Caco-2 (cell line): ENCODE data around the gene OR10J5. TPM values are rescaled to one million over a fixed set of nuclear protein-coding genes. Genes with fewer than 3 reads are reported as not detected.
"Not testable (repeated sequence)": the region's sequence is repeated elsewhere in the genome, so short reads cannot be mapped to it uniquely, and the experiment has no call there.

Experiments
- BruUV-seq: library from RNA; stranded (reverse); fragments of 400-500 nt; replicated peaks from 2 replicates; lab custom pipeline; 2021; lab: Mats Ljungman, UMichigan
- CTCF ChIA-PET: fragments of 300-600 bp; sonication (Branson Sonifier 250); formaldehyde crosslinking; loops from one replicate; lab custom pipeline; 2022; ENCODE audit warnings: antibody characterized with exemption; lab: Charles Lee
- POLR2A ChIA-PET: fragments of 300-600 bp; sonication (Branson Sonifier 250); formaldehyde crosslinking; loops from one replicate; lab custom pipeline; 2022; ENCODE audit warnings: antibody characterized with exemption; lab: Charles Lee
- DNase-seq, 2 experiments: peaks; one replicate each; pipeline versions ENCODE4 v3.0.0 to v3.0.0-alpha.2; 2020 to 2022
- H3K27me3 ChIP-seq: replicated peaks from 2 replicates; pipeline ENCODE4 v1.6.0; 2011; ENCODE audit warnings: low read length; ENCODE audit not compliant: control insufficient read depth, insufficient read depth
- H3K36me3 ChIP-seq: 2 replicates; pipeline ENCODE4 v1.5.1; 2011; ENCODE audit warnings: low read length; ENCODE audit not compliant: control insufficient read depth, insufficient read depth
- H3K4me1 ChIP-seq: fragments of 250-450 bp; sonication (Bioruptor Pico); 2 replicates; pipeline ENCODE4 v1.5.1; 2020; ENCODE audit warnings: mild to moderate bottlenecking
- H3K4me3 ChIP-seq: 2 replicates; pipeline ENCODE4 v1.5.1; 2011; ENCODE audit warnings: low read depth, mild to moderate bottlenecking, control low read depth, low read length
- H3K9me3 ChIP-seq: fragments of 250-450 bp; sonication (Bioruptor Pico); 2 replicates; pipeline ENCODE4 v1.5.1; 2020; ENCODE audit warnings: mild to moderate bottlenecking, moderate library complexity
- H3K27ac Mint-ChIP-seq: one replicate; pipeline ENCODE4 v1.8.0; 2022; ENCODE audit warnings: mixed read lengths; ENCODE audit not compliant: unreplicated experiment
- H3K27me3 Mint-ChIP-seq: one replicate; pipeline ENCODE4 v1.8.0; 2022; ENCODE audit warnings: mixed read lengths; ENCODE audit not compliant: insufficient read depth, unreplicated experiment
- H3K36me3 Mint-ChIP-seq: one replicate; pipeline ENCODE4 v1.8.0; 2022; ENCODE audit warnings: mild to moderate bottlenecking, mixed read lengths; ENCODE audit not compliant: insufficient read depth, unreplicated experiment
- H3K4me1 Mint-ChIP-seq: one replicate; pipeline ENCODE4 v1.8.0; 2022; ENCODE audit warnings: low read depth, mixed read lengths; ENCODE audit not compliant: unreplicated experiment
- H3K4me3 Mint-ChIP-seq: one replicate; pipeline ENCODE4 v1.8.0; 2022; ENCODE audit warnings: mild to moderate bottlenecking, moderate library complexity, mixed read lengths; ENCODE audit not compliant: unreplicated experiment
- H3K9me3 Mint-ChIP-seq: one replicate; pipeline ENCODE4 v1.8.0; 2022; ENCODE audit warnings: mixed read lengths; ENCODE audit not compliant: unreplicated experiment
- CTCF ChIP-seq, 2 experiments: fragments of 200-600 bp in 1 of 2; IDR thresholded peaks; 1 replicate in 1 of 2; 2 replicates in 1 of 2; pipeline versions ENCODE4 v1.5.1 to v1.8.0; 2011 to 2022; ENCODE audit warnings: antibody characterized with exemption in 1 of 2, control low read depth in 1 of 2, inconsistent platforms in 1 of 2, low read depth in 1 of 2, low read length in 1 of 2, mild to moderate bottlenecking in 1 of 2, moderate library complexity in 1 of 2; ENCODE audit not compliant: insufficient read depth in 1 of 2, severe bottlenecking in 1 of 2, unreplicated experiment in 1 of 2
- intact Hi-C: fragments of 100-400 bp; cut with micrococcal nuclease; formaldehyde crosslinking; loops from one replicate; pipeline ENCODE4 v1.10.0; 2022; ENCODE audit not compliant: unreplicated experiment
- total RNA-seq: library from RNA; stranded (reverse); gene quantifications from 2 replicates; pipeline ENCODE4 v1.2.3, GENCODE V29; 2022

Gene OR10J5
- total RNA-seq, 1 experiment from 2014 or later, result not detected

- Histone ChIP-seq H3K36me3 (no peaks in the 10 kb centered on the region), H3K9me3 (no peaks in the 10 kb centered on the region), H3K4me3 (no peak overlapping the region), H3K27me3 (no peaks in the 10 kb centered on the region), H3K4me1 (no peaks in the 10 kb centered on the region)
- Mint-ChIP-seq H3K27ac (no peak overlapping the region), H3K36me3 (no peaks in the 10 kb centered on the region), H3K4me1 (no peaks in the 10 kb centered on the region), H3K27me3 (peaks cover 3% of the 10 kb centered on the region), H3K4me3 (no peak overlapping the region), H3K9me3 (peaks cover 10% of the 10 kb centered on the region)
- CTCF ChIA-PET, result no interaction called here
- BruUV-seq, result no TSS peak
- intact Hi-C loops, result no loop called here
- TF ChIP-seq CTCF (IDR thresholded peaks at IDR 0.05; ENCODE audit: insufficient read depth in 1 of 2, low read depth in 1 of 2, low read length in 1 of 2, severe bottlenecking in 1 of 2, unreplicated experiment in 1 of 2), result no peak
- DNase-seq, result no peak
- POLR2A ChIA-PET, result no interaction called here
Measured at GRCh38 chr1:159532922-159533321, 2.9 kb downstream of the OR10J5 start.

DNA sequence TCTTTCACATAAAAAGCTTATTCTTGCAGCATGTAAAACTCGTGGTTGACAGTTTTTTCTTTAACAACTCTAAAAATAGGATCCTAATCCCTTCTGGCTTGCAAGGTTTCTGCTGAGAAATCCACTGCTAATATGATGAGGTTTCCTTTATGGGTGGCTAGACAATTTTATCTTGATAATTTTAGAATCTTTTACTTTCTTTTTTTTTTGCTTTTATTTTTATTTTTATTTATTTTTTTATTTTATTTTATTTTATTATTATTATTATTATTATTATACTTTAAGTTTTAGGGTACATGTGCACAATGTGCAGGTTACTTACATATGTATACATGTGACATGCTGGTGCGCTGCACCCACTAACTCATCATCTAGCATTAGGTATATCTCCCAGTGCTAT lies 11.0 kb downstream of the OR10J5 start:
- BruUV-seq, DNase-seq, H3K9me3 Mint-ChIP-seq, H3K4me1 Mint-ChIP-seq, H3K36me3 ChIP-seq, H3K36me3 Mint-ChIP-seq, intact Hi-C loops, H3K4me1 ChIP-seq, H3K4me3 ChIP-seq, POLR2A ChIA-PET, H3K4me3 Mint-ChIP-seq, H3K27ac Mint-ChIP-seq, CTCF ChIA-PET, H3K27me3 ChIP-seq, H3K27me3 Mint-ChIP-seq, H3K9me3 ChIP-seq: not testable (repeated sequence)

GRCh38 chr1:159510229-159510541 lies 25.6 kb downstream of the OR10J5 start:
- DNase-seq, result no peak

More at GRCh38 chr1:159510229-159510541, 25.6 kb downstream of the OR10J5 start:
- H3K9me3 ChIP-seq, result peaks cover 9% of the 10 kb centered on the region
- no peaks in the 10 kb centered on the region for H3K27me3 ChIP-seq
- no TSS peak for BruUV-seq
- POLR2A ChIA-PET, result no interaction called here
- intact Hi-C loops, result no loop called here
- Mint-ChIP-seq H3K27me3 (peaks cover 6% of the 10 kb centered on the region), H3K36me3 (no peaks in the 10 kb centered on the region), H3K9me3 (peaks cover 15% of the 10 kb centered on the region), H3K27ac (no peak overlapping the region), H3K4me1 (no peaks in the 10 kb centered on the region), H3K4me3 (no peak overlapping the region)
- H3K36me3 ChIP-seq, result no peaks in the 10 kb centered on the region
- CTCF ChIA-PET, result no interaction called here
- H3K4me3 ChIP-seq, result no peak overlapping the region
- TF ChIP-seq CTCF (IDR thresholded peaks at IDR 0.05; ENCODE audit: insufficient read depth in 1 of 2, low read depth in 1 of 2, low read length in 1 of 2, severe bottlenecking in 1 of 2, unreplicated experiment in 1 of 2), result no peak
- H3K4me1 ChIP-seq, result no peaks in the 10 kb centered on the region; the same call in 1 of the 2 replicates
